Hematopoietic multipotent progenitor cell (in vitro differentiated cells): ENCODE data around the gene ZDHHC16. TPM values are rescaled to one million over a fixed set of nuclear protein-coding genes. Genes with fewer than 3 reads are reported as not detected.
"Not testable (repeated sequence)": the region's sequence is repeated elsewhere in the genome, so short reads cannot be mapped to it uniquely, and the experiment has no call there.

Source experiments
- DNase-seq, 3 donors: peaks; one replicate each; pipeline ENCODE4 v3.0.0-alpha.2; 2011 to 2015; ENCODE audit warnings: low read depth in 2 of 3, low spot score in 2 of 3
- total RNA-seq: library from RNA; depleted of rRNA; stranded (reverse); fragments of >200 nt; gene quantifications from one replicate; pipeline ENCODE4 v1.2.3, GENCODE V29; 2012

The ZDHHC16 gene
- 52.5 TPM for total RNA-seq

DNA sequence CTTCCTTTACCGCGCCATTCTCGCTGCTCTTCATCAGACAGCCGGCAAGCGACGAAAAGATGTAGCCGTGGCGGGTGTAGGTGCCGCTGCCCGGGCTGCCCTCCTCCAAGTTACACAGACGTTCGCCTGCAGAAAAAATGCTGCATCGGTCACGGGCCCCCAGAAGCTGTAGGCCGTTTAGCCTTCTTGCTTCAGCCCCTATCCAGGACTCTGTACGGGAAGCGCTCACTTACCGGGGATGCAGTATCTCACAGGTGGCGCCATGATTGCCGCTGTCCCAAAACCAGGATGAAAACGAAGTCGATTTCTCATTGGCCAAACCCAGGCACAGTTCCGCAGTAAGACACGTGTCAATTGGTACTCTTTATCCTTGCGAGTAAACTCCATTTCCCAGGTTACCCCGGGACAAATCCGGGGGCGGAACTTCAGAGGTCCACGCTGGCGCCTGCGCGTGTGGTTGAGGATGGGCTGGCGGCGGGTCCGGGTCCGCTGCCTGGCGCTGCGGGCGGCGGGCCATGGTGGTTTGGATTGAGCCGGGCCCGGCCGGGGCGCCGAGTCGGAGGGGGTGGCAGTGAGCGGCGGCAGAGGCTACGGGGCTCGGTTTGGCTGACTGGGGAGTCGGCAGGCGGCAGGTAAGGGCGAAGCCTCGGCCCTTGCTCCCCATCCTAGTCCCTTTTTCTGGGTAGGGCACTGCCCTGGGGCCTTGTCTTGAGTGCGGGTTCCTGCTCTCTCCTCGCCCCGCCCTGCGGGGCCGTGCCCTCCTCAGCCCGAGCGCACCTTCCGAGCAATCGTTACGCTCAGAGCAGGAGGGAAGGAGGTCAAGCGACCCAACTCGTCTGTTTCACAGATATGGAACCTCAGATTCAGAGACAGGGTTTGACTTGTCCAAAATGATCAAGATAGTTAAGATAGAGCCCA, at the start of gene ZDHHC16, which contains the start of gene EXOSC1:
TSS of gene ZDHHC16 (plus strand) at position 454 of the 918 bp plus-strand sequence. CDS start 5,501 bp downstream, outside the sequence.
TSS of gene EXOSC1 (minus strand) at position 285 of the 918 bp plus-strand sequence. CDS start at position 264, 21 bp downstream.
- DNase-seq, result peak; percentile 76 to 94 (median 91)

DNA sequence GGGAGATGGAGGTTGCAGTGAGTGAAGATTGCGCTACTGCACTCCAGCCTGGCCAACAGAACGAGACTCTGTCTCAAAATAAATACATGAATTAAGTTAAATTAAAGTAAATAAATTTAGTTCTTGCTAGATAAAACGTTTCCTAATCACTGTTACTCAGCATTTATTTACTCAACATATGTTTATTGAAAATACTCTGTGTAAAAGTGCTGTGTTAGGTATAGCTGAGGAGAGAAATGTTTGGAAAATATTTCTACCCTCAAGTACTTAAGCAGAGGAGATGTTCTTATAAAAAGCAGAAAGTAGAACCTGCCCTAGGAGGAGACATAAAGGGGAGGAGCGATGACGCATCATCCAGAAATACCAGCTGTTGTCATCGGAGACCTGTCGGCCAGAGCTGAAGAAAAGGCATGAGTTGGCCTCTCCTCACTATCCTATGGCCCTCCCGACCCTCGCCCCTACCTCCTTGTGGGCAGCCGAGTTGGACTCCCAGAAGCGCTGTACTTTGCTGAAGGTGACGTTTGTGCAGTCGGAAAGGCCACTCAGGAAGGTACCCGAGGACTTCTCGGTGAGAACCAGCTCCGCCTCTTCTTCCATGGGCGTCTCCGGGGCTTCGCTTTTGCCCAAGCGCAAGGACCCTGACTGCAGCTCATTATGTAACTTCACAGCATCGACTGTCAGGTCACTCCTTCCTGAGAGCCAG, 46.0 kb upstream of the ZDHHC16 start:
- DNase-seq, result peak in 1 of 3 donors; percentile 54

DNA sequence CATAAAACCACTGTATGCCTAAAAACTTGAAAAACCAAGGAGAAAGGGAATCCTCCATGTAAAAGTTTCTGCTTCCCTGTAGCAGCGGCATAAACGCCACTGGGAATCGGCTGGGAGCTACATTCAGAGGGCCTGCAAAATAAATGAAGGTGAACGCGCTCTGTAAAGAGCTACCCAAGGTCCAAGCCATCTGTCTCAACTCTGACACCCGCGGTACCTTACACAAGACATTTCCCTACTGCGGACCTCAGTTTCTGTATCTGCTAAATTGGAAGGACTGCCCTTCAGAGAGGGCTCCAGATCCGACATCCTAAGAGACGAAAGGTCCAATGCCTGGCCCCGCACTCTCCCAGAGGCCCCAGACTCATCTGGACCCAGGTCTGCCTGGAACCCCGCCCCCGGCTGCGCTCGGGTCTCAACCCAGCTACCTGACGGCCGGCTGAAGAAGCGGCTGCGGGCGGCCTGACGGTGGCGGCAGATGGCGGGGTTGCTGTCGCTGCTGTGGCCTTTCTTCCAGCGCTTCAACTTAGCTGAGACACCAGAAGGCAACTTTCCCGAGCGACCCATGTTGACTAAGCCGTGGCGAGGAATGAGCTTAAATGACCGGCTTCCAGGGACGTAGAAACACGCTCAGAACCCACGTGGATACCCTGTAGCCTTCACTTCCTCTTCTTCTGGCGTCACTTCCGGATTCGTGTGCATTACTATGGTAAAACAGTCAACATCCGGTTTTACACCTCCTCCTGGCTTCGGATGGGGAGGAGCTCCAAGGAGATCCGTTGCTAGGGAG, 45.1 kb upstream of the ZDHHC16 start, which contains the start of gene RRP12:
TSS of gene RRP12 (minus strand) at position 676 of the 790 bp plus-strand sequence. CDS start at position 567, 109 bp downstream.
- DNase-seq, result peak; percentile 83 to 100 (median 97)

DNA sequence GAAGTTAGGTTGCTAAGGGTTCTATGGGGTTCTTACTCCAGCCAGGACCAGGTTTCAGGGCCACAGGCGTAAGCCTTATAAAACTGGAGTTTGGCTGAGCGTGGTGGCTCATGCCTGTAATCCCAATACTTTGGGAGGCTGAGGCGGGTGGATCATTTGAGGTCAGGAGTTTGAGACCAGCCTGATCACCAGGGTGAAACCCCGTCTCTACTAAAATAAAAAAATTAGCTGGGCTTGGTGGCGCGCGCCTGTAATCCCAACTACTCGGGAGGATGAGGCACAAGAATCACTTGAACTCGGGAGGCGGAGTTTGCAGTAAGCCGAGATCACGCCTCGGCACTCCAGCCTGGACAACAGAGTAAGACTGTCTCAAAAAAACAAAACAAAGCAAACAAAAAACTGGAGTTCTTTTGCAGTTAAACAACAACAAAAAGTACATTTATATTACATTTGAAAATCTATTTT, 44.5 kb upstream of the ZDHHC16 start:
- no peak for DNase-seq

DNA sequence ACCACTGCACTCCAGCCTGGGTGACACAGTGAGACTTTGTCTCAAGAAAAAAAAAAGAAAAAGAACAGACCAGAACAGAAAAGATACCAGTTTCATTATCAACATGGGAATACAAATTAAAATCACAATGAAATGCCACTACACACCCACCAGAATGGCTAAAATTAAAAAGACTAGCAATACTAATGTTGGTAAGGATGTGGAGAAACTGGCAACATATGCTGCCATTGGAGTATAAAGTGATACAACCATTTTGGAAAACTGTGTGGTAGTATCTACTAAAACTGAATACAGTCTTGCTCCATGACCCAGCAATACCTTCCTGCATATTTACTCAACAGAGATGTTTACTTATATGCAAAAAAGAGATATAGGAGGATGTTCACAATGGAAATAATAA, 41.9 kb upstream of the ZDHHC16 start:
- DNase-seq, result no peak

DNA sequence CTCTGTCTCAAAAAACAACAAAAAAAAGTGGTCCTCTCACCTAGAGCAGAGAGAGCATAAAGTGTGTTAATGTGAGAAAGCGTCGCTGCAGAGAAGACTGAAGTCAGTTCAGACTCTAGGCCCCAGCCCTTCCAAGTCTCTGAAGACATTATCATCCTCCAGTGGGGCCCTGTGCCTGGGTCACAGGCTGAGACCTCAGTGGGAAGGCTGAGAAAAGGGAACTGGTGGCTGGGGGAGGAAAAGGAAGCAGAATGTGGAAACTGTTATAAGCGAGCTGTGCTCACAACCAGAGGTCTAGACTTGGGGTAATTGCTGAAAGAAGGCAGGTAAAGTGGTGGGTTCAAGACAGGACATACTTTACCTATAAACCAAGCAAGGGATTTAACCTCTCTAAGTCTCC, 39.9 kb upstream of the ZDHHC16 start:
- DNase-seq, result peak in 2 of 3 donors; percentile 76 to 90

DNA sequence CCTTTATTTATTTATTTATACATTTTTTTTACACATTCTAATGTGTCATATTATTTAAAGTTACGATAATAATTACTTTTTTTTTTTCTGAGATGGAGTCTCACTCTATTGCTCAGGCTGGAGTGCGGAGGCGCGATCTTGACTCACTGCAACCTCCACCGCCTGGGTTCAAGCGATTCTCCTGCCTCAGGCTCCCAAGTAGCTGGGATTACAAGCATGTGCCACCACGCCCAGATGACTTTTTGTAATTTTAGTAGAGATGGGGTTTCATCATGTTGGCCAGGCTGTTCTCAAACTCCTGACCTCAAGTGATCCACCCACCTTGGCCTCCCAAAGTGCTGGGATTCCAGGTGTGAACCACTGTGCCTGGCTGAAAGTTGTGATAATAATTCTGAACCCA, 39.5 kb upstream of the ZDHHC16 start:
- not testable (repeated sequence) for DNase-seq

DNA sequence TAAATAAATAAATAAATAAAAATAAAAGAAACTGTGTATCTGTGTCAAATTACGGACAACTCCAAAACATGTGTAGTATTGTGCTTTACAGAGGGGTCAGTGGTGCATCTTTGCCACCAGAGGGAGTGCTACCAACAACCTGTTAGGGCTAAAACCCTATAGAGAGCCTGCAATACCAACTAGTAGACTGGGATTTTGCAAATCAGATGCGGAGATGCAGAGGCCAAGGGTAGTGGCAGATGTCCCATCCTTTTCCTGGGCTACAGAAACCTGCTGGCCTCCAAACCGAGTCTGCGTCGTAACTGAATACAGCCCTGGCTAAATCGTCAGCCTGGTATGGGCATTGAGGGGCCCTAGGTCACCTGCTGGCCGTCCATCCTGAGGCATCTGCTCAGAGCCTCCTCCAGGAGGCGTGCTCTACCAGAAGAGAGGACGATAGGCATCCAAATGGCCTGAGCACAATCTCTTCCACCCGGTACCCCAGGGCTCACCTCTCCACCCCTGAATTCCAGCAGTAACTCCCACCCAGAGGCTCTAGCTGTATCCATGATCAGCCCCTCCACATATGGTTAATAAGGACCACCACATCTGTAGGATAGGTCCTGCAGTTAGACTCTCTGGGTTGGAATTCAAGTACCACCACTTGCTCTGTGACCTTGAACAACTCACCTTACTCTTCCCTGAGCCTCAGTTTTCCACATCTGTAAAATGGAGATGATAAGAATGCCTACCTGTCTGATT, 38.6 kb upstream of the ZDHHC16 start:
- DNase-seq, result peak; percentile 53 to 83 (median 78)

DNA sequence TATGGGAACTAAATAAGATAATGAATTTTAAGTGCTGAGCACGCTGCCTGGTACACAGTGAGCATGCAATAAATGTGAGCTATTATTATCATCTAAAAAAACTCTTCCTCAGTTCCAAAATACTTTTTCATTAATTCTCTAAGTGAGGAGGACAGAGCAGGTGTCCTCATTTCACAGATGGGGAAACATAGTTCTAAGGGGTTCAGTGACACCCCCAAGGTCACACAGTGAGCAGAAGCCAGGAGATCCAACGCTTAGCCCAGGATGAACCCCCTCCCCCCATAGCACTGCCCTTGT, 38.1 kb upstream of the ZDHHC16 start:
- no peak for DNase-seq

DNA sequence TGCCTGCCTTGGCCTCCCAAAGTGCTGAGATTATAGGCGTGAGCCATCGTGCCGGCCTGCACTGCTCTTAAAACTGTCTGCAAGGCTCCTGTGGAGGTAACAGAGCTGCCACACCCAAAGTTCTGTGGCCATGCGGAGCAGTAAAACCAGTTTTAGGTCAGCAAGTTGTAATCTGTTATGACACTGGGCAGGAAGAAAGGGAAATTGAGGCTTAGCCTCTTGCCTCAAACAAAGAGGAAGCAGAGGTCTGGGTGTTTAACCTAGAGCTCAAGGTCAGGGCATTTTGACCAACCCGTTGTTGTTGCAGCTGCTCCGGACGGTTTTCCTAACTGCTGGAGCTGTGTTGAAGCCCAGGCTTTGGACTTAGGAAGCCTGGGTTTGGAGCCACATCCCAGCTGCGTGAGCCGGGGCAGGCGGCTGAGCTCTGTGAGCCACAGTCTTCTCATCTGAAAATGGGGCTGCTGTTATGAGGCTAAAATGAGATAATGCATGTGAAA, 37.4 kb upstream of the ZDHHC16 start:
- DNase-seq, result no peak

DNA sequence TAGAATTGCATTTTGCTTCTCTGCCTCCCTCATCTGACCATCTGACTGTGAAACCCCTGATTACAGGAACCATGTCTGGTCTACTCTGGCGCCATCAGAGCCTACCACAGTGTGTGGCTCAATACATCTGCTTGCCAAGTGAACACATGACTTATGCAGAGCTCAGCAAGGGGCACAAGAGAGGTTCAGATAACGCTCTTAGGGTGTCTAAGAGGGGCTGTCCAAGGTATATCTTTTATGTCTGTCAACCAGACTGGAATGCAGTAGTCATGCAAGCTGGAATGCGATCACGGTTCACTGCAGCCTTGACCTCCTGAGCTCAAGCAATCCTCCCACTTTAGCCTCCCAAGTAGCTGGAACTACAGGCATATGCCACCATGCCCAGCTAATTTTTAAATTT, 34.6 kb upstream of the ZDHHC16 start:
- no peak for DNase-seq

DNA sequence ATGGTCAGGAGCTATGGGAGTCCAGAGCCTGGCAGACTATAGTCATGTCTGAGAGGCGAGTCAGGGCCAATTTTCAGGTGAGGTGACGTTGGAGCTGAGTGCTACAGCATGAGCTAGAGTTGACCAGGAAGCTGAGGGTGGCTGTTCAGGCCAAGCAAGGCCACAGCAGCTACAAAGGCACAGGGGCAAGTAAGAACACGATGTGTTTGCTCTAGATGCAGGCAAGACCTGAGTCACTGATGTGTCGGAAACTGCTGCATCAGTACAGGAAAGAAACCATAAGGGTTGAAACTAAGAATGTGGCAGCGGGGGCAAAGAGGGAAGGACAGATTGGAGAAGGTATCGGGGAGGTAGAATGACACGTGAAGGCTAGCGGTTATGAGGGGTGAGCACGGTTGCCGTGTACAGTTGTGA, 33.1 kb upstream of the ZDHHC16 start:
- DNase-seq, result peak in 1 of 3 donors; percentile 36

DNA sequence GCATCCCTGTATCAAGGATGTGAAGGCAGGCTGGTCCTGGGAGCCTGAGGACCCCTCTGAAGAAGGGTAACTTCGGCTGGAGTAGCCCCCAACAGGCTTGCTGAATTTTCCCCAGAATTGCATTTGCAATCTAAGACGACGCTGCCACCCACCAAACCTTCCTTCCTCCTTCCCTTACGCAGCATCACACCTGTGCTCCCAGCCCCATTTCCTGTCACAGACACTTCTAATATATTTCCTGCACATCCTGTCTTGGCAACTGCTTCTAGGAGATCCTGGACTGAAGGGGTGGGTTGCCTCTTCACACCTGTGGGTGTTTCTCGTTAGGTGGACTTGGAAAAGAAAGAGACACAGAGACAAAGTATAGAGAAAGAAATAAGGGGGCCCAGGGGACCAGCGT, 29.4 kb upstream of the ZDHHC16 start:
- no peak for DNase-seq

DNA sequence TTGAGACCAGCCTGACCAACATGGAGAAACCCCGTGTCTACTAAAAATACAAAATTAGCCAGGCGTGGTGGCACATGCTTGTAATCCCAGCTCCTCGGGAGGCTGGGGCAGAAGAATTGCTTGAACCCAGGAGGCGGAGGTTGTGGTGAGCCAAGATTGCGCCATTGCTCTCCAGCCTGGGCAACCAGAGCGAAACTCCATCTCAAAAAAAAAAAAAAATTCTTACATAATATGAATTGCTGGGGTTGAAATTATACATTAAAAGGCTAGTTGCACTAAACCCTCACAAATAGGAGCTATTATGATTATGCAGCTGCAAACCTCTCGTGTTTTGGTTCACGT, 22.2 kb upstream of the ZDHHC16 start:
- not testable (repeated sequence) for DNase-seq

DNA sequence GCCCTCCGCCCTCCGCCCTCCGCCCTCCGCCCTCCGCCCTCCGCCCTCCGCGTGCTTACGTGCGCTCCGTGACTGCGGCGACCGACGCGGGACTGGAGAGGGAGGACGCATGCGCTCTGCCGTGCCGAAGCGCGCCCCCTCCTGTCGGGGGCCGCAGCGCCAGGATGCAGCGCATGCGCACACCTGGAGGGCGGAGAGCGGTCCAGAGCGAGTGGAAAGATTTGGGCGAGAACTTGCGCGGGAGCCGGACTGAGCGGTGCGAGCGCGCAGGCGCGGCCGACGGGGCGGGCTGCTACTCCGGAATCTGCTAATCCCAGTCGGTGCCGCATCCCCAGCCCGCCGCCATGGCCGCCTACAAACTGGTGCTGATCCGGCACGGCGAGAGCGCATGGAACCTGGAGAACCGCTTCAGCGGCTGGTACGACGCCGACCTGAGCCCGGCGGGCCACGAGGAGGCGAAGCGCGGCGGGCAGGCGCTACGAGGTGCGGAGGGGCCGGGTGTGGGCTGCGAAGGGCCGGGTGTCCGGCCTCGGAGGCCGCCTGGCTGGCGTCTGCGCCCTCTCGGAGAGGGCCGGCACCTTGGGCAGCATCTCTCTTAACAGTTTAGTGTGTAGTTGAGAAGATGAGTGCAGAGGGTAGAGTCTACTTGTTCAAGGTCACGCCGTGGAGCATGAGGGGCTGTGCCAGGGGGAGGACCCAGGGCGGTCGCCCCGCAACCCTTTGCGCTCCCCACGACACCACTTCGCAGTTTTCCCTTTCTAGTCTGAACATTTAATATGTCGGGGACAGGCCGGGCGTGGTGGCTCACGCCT, 19.8 kb upstream of the ZDHHC16 start, which contains the start of gene PGAM1:
TSS of gene PGAM1 (plus strand) at position 228 of the 812 bp plus-strand sequence. CDS start at position 345, 117 bp downstream.
- DNase-seq, result peak; percentile 94 to 99 (median 95)

DNA sequence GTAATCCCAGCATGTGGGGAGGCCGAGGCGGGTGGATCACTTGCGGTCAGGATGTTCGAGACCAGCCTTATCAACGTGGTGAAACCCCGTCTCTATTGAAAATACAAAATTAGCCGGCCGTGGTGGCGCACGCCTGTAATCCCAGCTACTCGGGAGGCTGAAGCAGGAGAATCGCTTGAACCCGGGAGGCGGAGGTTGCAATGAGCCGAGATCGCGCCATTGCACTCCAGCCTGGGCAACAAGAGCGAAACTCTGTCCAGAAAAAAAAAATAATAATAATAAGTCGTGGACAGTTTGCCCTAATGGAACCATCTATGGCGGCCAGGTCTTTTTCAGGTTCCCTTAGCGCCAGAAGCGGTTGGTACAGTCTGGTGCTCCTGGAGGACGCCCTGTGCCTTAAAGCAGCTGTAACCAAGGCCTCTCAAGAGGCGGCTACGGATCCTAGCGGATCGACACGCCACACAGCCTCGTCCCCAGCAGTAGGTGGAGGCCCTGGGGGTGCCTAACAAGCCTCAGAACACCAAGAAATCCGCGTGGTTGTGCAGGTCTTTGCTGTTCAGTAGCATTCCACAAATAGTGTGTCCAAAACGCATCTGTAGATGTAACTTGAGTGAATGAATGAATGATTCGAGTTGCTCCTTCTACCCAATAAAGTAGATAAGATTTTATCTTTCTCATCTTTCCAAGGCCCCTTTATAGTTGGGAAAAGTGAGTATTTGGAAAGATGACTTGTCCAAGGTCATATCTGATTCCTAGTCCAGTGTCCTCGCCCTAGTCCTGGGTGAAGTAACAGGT, 19.0 kb upstream of the ZDHHC16 start:
- DNase-seq, result no peak

DNA sequence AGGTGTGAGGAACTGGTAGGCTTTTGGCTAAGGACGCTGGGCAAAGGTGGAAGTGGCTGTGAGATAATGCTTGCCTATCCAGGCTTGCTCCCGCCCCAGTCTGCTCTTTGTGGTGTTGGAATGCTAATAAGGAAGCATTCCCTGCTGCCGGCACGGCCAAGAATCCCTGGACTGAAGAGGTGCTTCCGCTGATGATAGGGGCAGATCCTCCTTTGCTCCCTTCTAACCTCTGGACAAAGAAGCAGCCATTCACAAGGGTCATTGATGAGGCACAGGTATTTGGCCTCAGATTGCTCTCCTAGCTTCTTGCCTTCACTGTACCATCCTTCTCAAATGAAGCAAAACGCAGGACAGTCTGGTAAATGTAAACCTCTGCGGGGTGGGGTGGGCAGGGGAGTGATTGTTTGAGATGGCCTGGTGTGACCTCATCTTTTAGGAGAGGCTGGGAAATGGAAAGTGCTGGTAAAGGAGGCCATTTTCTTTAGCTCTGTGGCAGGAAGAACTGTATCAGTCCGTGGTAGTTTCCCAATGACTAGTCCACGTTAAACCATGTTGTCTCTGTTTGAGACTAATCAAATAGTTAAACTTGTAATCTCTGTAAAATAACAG, 18.3 kb upstream of the ZDHHC16 start:
- no peak for DNase-seq

DNA sequence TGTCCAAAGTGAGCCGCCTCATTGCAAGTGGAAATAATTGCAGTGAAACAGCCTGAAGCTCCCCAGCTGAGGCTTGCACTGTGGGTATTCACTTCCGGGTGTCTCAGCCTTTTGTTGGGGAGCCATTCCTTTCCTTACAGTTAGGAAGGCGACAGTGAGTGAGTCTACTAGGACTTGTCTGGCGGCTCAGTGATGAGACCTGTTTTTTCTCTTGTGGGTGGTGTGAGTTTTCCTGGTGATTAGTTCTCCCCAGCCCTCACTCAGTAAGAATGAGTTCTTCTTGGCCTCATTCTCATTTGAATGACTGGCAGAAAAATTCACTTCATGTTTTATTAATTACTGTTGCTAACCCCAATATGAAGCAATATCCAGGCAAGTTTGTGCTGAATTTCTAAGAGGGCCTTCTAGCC, 17.4 kb upstream of the ZDHHC16 start:
- DNase-seq, result no peak
